ENCODE data around the gene PSTK.

DNA sequence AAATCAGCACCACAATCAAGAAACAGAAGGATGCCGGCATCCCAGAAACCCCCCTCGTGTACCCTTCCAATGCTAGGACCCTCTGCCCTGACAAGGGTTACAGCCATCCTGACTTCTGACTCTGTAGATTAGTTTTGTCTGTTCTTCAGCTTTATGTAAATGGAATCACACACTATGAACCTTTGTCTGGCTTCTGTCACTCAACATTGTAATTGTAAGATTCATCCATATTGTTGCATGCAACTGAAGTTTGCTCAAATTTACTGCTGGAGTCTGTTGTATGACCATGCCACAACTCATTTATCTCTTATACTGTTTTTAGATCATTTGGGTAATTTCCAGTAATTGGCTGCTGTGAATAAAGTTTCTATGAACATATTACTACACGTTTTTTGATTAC, 20.0 kb downstream of the PSTK start:
- TF ChIP-seq, protein P1, sequence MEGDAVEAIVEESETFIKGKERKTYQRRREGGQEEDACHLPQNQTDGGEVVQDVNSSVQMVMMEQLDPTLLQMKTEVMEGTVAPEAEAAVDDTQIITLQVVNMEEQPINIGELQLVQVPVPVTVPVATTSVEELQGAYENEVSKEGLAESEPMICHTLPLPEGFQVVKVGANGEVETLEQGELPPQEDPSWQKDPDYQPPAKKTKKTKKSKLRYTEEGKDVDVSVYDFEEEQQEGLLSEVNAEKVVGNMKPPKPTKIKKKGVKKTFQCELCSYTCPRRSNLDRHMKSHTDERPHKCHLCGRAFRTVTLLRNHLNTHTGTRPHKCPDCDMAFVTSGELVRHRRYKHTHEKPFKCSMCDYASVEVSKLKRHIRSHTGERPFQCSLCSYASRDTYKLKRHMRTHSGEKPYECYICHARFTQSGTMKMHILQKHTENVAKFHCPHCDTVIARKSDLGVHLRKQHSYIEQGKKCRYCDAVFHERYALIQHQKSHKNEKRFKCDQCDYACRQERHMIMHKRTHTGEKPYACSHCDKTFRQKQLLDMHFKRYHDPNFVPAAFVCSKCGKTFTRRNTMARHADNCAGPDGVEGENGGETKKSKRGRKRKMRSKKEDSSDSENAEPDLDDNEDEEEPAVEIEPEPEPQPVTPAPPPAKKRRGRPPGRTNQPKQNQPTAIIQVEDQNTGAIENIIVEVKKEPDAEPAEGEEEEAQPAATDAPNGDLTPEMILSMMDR (IDR thresholded peaks at IDR 0.05; ENCODE audit: insufficient read depth, low read length, poor library complexity, severe bottlenecking) = no peak
- no peak for TF ChIP-seq EZH2phosphoT487 (conservative IDR thresholded peaks at IDR 0.05; ENCODE audit: low read length)
